Adrenal gland (tissue), 12 donors: ENCODE results near the gene GPM6B. TPM values are rescaled to one million over a fixed set of nuclear protein-coding genes. Genes with fewer than 3 reads are reported as not detected.

Source experiments
- DNase-seq, 7 donors: peaks; one replicate each; pipeline ENCODE4 v3.0.0-alpha.2; 2019 to 2020
- H3K27ac ChIP-seq, 5 donors: fragments of 200-600 bp; sonication (generic) in 4 of 5; 1 replicate in 3 of 5; 2 replicates in 2 of 5; pipeline versions ENCODE4 v1.5.1 to v1.8.0; 2016 to 2020; ENCODE audit warnings: mild to moderate bottlenecking in 1 of 5
- H3K27me3 ChIP-seq: fragments of 200-600 bp; 2 replicates; pipeline ENCODE4 v1.8.0; 2021
- H3K36me3 ChIP-seq, 2 donors: fragments of 200-600 bp; replicated peaks in 1 of 2; 1 replicate in 1 of 2; 2 replicates in 1 of 2; pipeline versions ENCODE4 v1.5.1 to v1.8.0; 2018 to 2022
- H3K4me1 ChIP-seq, 2 donors: fragments of 200-600 bp; replicated peaks in 1 of 2; 1 replicate in 1 of 2; 2 replicates in 1 of 2; pipeline versions ENCODE4 v1.5.1 to v1.8.0; 2018 to 2021
- H3K4me3 ChIP-seq, 4 donors: fragments of 200-600 bp; sonication (generic) in 3 of 4; one replicate each; pipeline ENCODE4 v1.5.1; 2016 to 2018
- H3K9me3 ChIP-seq, 3 donors: fragments of 200-600 bp; sonication (generic) in 1 of 3; replicated peaks in 1 of 3; 1 replicate in 2 of 3; 2 replicates in 1 of 3; pipeline versions ENCODE4 v1.5.1 to v1.8.0; 2016 to 2021
- CTCF ChIP-seq, 6 experiments: fragments of 450-650 bp in 4 of 6; fragments of 200-600 bp in 2 of 6; sonication (generic) in 1 of 6; IDR thresholded peaks; 1 replicate in 5 of 6; 2 replicates in 1 of 6; pipeline versions ENCODE4 v1.5.1 to v1.8.0; 2016 to 2021; ENCODE audit warnings: antibody characterized with exemption in 6 of 6, mild to moderate bottlenecking in 2 of 6, moderate library complexity in 1 of 6
- POLR2A ChIP-seq, 2 donors: fragments of 450-650 bp; IDR thresholded peaks; one replicate each; pipeline ENCODE4 v1.6.1; 2017; ENCODE audit warnings: antibody characterized with exemption in 2 of 2, mild to moderate bottlenecking in 2 of 2, moderate library complexity in 1 of 2
- WGBS, 4 donors: extraction: QIAGEN DNeasy Blood & Tissue Kit in 2 of 4; methylation state at CpG; one replicate each; pipeline versions ENCODE4 v1.1.5 to v1.1.7; 2013 to 2017; 5-methylcytosine and 5-hydroxymethylcytosine counted together
- intact Hi-C, 2 donors: fragments of 100-400 bp; cut with DNase I; formaldehyde crosslinking; loops; one replicate each; pipeline versions ENCODE4 v1.14.1 to v1.15.0; 2022 to 2023
- polyA plus RNA-seq, 3 donors: library from polyadenylated mRNA; stranded (reverse); fragments of 200-250 nt in 2 of 3; fragments of 350-450 nt in 1 of 3; fragmentation: Illumina TruSeq in 1 of 3; extraction: RNeasy Lipid Tissue Mini Kit (QIAGEN cat#74804) in 1 of 3; gene quantifications; one replicate each; pipeline ENCODE4 v1.2.3, GENCODE V29; 2013 to 2014
- total RNA-seq, 9 donors: library from RNA; depleted of rRNA in 4 of 9; stranded (reverse); fragments of >200 nt in 4 of 9; fragments of 120-200 nt in 1 of 9; fragmentation: NEBNext Ultra II Directional in 1 of 9; extraction: Animal tissue kit (Norgen Biotek cat#: 25700) in 1 of 9; gene quantifications; one replicate each; pipeline versions ENCODE4 v1.1.0 to v1.2.4, GENCODE V29; 2013 to 2023
- donor health status: healthy with polysubstance abuse.
- donor health status: Bipolar disorder and iron deficiency.
- donor health status: DM: yes; HTN: yes; CAD: no.
- donor health status: DM: no; HTN: no; CAD: no.
- donor health status: DM: no; HTN: no; CAD: no.
- donor health status: DM: yes; HTN: yes; CAD: no.

Gene GPM6B
- total and polyA plus RNA-seq, 12 donors, result 1.0 to 7.5 (median 4.2) TPM

GRCh38 chrX:13752141-13752540, 64.8 kb downstream of the GPM6B start:
- Histone ChIP-seq H3K4me1 (no peaks in the 10 kb centered on the region), H3K27ac (no peak overlapping the region), H3K9me3 (no peaks in the 10 kb centered on the region), H3K4me3 (no peak overlapping the region), H3K36me3 (peaks cover 0 to 12% of the 10 kb centered on the region in 2 donors), H3K27me3 (no peaks in the 10 kb centered on the region)
- TF ChIP-seq POLR2A (IDR thresholded peaks at IDR 0.05) (no peak), CTCF (IDR thresholded peaks at IDR 0.05) (no peak)
- WGBS, 4 donors, result 73 to 86% (median 82%) methylated on average over 3 of the region's 3 CpGs
- intact Hi-C loops, result loop anchor here in 1 of 2 donors (10.0 kb wide), 1 partner anchor 283 kb away; no protein-coding TSS in a partner anchor
- DNase-seq, result no peak

GRCh38 chrX:13750812-13751211, 66.1 kb downstream of the GPM6B start:
- intact Hi-C loops, result loop anchor here in 1 of 2 donors (10.0 kb wide), 1 partner anchor 284 kb away; no protein-coding TSS in a partner anchor
- Histone ChIP-seq H3K27ac (no peak overlapping the region), H3K4me3 (no peak overlapping the region), H3K9me3 (no peaks in the 10 kb centered on the region), H3K4me1 (no peaks in the 10 kb centered on the region), H3K36me3 (peaks cover 0 to 12% of the 10 kb centered on the region in 2 donors), H3K27me3 (no peaks in the 10 kb centered on the region)
- no peak for DNase-seq
- TF ChIP-seq CTCF (IDR thresholded peaks at IDR 0.05), result no peak

- peak in 5 of 6 experiments; percentile 24 to 55 (median 40) for TF ChIP-seq CTCF (IDR thresholded peaks at IDR 0.05)
- no peak for TF ChIP-seq POLR2A (IDR thresholded peaks at IDR 0.05)
- DNase-seq, result no peak
- intact Hi-C loops, result loop anchor here in 1 of 2 donors (10.0 kb wide), 1 partner anchor 285 kb away; no protein-coding TSS in a partner anchor
- no peak overlapping the region for H3K4me3 ChIP-seq
- H3K27ac ChIP-seq, result no peak overlapping the region
- no peaks in the 10 kb centered on the region for H3K9me3 ChIP-seq
- peaks cover 0 to 12% of the 10 kb centered on the region in 2 donors for H3K36me3 ChIP-seq
- no peaks in the 10 kb centered on the region for H3K4me1 ChIP-seq
- no peaks in the 10 kb centered on the region for H3K27me3 ChIP-seq
Observed at GRCh38 chrX:13750204-13750603, 66.7 kb downstream of the GPM6B start.

- WGBS, 4 donors, result 92 to 94% (median 92%) methylated on average over 3 of the region's 3 CpGs
- Histone ChIP-seq H3K27ac (no peak overlapping the region), H3K27me3 (no peaks in the 10 kb centered on the region), H3K36me3 (peaks cover 0 to 12% of the 10 kb centered on the region in 2 donors), H3K9me3 (no peaks in the 10 kb centered on the region), H3K4me1 (no peaks in the 10 kb centered on the region), H3K4me3 (no peak overlapping the region)
- no peak for DNase-seq
- intact Hi-C loops, result loop anchor here in 1 of 2 donors (5.0 kb wide), 1 partner anchor 91 kb away; no protein-coding TSS in a partner anchor
- no peak for TF ChIP-seq CTCF (IDR thresholded peaks at IDR 0.05)
- no peak for TF ChIP-seq POLR2A (IDR thresholded peaks at IDR 0.05)
Observed at GRCh38 chrX:13748486-13748885, 68.4 kb downstream of the GPM6B start.
